DMS79 treated with DMSO at 0.1 percent for 48 hours (cell line): ENCODE data around the gene SEMA3G.

Experiments
- DNase-seq: peaks from one replicate; lab custom pipeline; 2025; lab: John Stamatoyannopoulos, UW

SEMA3G gene

GRCh38 chr3:52408466-52408865 is 36.4 kb downstream of the SEMA3G start:
- no peak for DNase-seq

GRCh38 chr3:52407779-52408178 is 37.1 kb downstream of the SEMA3G start:
- DNase-seq: no peak

- DNase-seq: no peak
Measured at GRCh38 chr3:52406791-52407510, 38.0 kb downstream of the SEMA3G start.

GRCh38 chr3:52406231-52406661 is 38.7 kb downstream of the SEMA3G start:
- no peak for DNase-seq

- no peak for DNase-seq
Measured at GRCh38 chr3:52405601-52406110, 39.2 kb downstream of the SEMA3G start.

- DNase-seq: no peak
Measured at GRCh38 chr3:52405066-52405465, 39.8 kb downstream of the SEMA3G start.

- no peak for DNase-seq
Measured at GRCh38 chr3:52404391-52404790, 40.5 kb downstream of the SEMA3G start.

GRCh38 chr3:52403955-52404354 is 40.9 kb downstream of the SEMA3G start:
- DNase-seq: no peak

- DNase-seq: no peak
Measured at GRCh38 chr3:52403271-52403841, 41.5 kb downstream of the SEMA3G start.

GRCh38 chr3:52402706-52403270 is 42.1 kb downstream of the SEMA3G start:
- DNase-seq: no peak

- no peak for DNase-seq
Measured at GRCh38 chr3:52402101-52402521, 42.8 kb downstream of the SEMA3G start.

- no peak for DNase-seq
Measured at GRCh38 chr3:52401551-52401950, 43.4 kb downstream of the SEMA3G start.

- DNase-seq: no peak
Measured at GRCh38 chr3:52401021-52401420, 43.9 kb downstream of the SEMA3G start.

- DNase-seq: no peak
Measured at GRCh38 chr3:52400275-52400793, 44.6 kb downstream of the SEMA3G start.

- DNase-seq: no peak
Measured at GRCh38 chr3:52399593-52399992, 45.3 kb downstream of the SEMA3G start.

GRCh38 chr3:52399131-52399530 is 45.8 kb downstream of the SEMA3G start:
- DNase-seq: no peak

- no peak for DNase-seq
Measured at GRCh38 chr3:52398670-52399081, 46.2 kb downstream of the SEMA3G start.

GRCh38 chr3:52397676-52398399 is 47.1 kb downstream of the SEMA3G start:
- no peak for DNase-seq

GRCh38 chr3:52396907-52397591 is 47.9 kb downstream of the SEMA3G start:
- DNase-seq: no peak

GRCh38 chr3:52396011-52396906 is 48.6 kb downstream of the SEMA3G start:
- no peak for DNase-seq

GRCh38 chr3:52395503-52395865 is 49.4 kb downstream of the SEMA3G start:
- peak; percentile 16 for DNase-seq
